HG03558 (cell line): Measurements from ENCODE around the gene ZNF639.

Source experiments
- ATAC-seq: cut with Tn5 transposase; IDR thresholded peaks from one replicate; pipeline ENCODE4 v1.9.1; 2021; ENCODE audit warnings: moderate number of reproducible peaks; ENCODE audit not compliant: unreplicated experiment; ENCODE audit errors: extremely low read depth

Gene ZNF639

DNA sequence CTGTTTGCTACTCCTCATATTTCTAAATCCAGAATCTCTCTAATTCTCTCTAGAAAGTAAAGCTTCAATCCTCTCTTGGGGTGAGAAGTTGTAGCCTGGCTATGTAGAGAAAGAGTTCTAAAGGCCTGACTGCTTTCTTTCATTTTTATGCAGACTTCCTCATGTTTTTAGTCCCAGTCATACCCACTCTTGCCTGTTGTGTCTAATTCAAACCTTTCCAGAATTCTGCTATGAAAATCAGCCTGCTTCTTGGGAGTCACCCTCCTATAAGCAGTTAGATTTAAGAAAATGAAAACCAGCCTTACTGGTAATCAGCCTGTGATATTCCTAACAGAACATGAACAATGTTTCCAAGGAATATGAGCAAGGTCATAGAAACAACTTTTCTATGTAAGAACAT is 14.8 kb upstream of the ZNF639 start:
- ATAC-seq, result no peak

DNA sequence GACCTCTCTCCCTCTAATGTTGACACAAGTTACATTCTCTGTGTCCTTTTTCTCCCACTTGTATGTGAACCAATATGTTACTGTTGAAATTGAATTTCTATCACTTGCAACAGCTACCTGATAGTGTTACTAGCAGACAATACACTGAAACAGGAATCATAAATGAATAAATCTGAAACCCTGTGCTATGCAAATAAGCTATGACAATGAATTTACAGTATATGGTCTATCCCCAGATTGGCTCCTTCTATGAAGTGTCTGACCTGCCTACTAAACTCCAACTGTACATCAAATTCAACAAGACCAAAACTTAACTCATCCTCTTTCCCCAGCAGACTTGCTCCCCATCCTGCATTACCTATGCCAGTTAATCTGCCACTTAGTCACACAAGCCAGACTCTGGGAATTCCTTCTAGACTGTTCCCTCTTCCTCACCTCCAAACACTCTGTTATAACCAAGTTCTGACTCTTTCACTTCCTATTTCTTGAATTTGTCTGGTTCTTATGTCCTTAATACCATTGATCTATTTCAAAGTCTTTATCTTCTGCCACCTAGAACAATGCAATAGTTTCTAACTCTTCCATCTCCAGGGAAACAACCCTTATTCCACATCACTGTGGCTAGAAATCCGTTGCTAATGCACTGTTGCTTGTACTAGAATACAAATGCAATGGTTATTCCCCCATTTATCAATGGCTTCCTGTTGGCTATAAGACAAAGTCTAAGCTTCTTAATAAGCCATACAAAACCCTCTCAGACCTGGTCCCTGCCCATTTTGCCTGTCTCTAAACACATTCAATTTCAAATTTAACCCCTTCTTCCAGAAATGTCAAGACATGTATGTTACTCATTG is 13.4 kb upstream of the ZNF639 start:
- peak; percentile 92 for ATAC-seq

DNA sequence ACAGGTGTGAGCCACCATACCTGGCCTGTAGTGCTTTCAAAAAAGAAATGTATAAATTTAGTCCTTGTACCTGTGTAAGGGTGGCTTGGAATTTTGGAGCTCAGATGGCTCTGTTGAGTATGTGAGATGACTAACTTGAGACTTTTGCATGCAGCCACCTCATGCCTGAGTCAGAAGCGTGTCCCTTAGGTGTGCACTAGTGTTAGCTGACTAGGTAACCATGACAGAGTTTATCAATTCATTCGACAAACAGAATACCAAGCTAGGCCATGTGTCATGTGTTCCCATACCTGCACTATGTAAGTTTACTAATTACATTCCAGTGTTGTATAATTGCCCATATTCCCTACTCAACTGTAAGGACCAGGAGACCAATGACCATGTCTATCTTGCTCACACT is 4.0 kb upstream of the ZNF639 start:
- ATAC-seq, result no peak

DNA sequence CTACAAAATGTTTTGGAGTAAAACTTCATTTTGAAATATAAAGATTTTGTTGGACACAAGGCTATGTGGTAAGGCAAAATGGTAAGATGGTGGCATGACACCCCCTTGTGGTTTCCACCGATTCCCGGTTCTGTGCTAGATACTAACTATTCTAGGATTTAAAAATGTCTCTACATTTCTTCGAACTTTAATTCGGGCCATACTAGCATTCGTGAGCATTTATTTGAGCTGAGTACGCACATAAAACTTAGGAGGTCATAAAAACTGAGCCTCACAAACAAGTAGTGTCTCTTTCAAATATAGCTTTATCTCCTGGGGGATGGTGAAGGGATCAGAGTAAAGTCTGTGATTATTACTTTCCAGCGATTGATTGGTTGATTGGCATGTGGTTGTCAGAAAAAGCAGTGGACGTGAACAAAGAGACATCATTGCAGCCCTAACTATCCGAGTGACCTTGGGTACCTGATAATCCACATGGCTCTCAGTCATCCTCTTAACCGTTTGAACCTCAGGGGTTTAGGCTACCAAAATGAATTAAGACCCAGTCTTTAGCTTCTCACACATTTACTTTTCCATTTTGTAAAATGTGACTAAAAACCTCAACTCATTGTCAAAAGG is 1.1 kb upstream of the ZNF639 start:
- no peak for ATAC-seq

DNA sequence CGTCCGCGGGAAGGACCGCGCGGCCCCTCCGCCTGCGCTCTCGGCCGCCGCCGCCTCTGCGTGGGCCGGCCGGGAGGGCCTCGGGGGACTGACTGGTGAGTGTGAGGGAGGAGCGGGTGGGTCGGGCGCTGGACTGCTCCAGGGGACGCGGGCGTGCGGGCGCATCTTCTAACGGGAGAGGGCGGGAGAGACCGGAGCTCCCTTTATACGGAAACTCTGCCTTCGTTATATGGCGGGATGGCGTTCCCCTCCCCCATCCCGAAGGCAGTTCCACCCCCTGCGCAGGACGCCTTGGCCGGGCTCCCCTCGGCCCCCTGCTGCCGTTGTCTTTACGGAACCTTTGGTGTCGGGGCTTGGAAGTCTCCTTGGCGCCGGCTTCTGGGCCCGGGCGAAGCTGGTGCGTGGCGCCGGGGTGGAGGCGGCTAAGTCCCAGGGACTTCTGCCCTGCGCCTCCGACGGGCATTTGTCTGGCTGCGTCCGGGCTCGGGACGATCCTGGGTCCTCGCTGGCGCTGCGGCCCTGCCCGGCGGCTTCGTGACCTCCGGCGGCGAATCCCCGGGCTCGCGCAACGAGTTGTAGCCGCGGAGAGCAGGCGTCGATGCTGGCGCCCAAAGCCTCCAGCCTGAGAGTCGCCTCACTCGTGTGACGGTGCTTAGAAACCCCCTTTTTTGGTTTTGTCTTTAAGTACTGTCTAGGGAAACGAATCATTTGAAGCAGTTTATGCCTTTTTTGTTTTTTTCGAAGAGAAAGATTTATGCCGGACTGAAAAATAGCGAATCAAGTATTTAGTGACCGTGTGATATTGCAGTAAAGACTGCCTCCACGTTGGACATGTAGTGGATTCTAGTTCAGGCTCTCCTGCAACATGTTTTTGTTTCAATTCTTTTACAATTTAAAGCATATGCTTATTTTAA is 623 bp downstream of the ZNF639 start:
- ATAC-seq, result peak; percentile 7

DNA sequence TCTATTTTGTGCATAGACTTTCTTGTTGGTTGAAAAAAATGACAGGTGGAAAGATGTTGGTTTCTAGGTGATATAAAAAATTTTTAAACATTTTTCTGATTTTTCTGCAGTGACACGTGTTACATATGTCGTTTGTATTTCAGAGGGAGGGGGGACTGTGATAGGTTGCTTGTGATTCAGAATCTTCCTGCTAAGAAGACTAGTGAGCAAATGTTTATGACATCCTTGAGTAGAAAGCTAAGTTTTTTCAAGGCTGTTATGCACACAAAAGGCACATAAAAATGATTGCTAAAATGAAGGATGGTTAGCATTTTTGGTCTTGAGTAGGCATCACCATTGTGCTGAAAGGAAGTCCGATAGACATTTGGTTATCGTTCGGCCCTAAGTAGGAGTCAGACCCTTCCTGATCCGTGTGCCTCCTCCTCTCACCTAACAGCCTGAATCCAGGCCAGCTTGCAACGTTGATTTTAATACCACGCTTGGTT is 1.5 kb downstream of the ZNF639 start:
- no peak for ATAC-seq

DNA sequence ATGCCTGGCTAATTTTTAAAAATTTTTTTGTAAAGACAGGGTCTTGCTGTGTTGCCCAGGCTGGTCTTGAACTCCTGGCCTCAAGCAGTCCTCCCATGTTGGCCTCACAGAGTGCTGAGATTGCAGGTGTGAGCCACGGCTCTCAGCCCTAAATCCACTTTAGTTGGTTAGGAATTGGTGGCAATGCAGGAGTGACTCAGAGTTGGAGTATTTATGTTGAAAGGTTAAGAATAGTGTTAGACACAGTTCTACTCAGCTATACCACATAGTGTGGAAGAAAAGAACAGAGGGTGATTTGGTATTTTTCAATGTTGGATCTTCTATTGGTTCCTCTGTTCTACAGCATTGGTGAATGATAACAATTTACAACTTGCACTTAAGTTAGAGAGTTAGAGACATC is 7.6 kb downstream of the ZNF639 start:
- ATAC-seq, result no peak

DNA sequence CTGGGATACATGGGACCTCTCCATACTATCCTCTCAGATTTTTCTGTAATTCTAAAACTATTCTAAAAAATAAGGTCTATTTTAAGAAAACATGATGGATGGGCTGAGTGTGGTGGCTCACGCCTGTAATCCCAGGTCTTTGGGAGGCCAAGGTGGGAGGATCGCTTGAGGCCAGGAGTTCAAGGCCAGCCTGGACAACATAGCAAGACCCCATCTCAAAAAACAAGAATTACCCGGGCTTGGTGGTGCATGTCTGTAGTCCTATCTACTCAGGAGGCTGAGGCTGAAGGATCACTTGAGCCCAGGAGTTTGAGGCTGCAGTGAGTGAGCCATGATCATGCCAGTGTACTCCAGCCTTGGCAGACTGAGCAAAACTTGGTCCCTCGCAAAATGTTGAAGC is 9.4 kb downstream of the ZNF639 start:
- no peak for ATAC-seq

DNA sequence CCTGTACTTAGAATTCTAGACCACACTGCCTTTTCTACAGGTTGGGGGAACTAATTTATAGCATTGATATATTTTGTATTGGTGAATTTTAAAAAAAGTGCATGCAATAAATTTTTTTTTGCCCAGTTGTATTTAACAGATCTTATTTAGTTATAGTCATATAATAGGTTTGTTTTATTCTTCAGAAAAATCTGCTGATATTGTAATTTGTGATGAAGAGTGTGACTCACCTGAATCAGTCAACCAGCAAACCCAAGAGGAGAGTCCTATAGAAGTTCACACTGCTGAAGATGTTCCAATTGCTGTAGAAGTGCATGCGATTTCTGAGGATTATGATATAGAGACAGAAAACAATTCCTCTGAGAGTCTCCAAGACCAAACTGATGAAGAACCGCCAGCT is 10.3 kb downstream of the ZNF639 start:
- ATAC-seq, result no peak

DNA sequence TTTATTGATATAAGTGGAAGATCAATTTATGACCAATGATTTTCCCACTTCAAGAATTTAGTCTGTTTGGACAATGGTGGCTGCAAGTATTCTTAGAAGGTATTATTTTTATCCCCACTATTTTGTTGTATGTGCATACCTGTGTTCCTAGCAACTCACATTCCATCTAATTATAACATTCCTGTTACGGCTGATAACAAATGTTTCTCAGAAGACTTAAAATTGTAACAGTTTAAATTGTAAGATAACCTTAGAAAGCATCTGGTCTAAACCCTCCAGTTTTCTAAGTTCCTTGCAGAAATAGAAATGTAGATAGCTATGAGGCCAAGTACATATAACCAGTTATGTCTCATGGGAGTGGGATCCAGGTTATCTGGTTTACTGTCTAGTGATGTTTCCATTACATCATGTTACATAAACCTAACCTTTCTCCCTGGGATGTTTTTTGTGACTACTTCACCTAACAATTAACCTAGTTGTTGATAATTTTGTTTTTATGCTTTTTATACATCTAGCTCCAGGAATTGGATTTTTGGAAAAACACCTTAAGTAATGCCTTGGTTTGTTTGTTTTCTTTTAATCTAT is 13.6 kb downstream of the ZNF639 start:
- no peak for ATAC-seq

DNA sequence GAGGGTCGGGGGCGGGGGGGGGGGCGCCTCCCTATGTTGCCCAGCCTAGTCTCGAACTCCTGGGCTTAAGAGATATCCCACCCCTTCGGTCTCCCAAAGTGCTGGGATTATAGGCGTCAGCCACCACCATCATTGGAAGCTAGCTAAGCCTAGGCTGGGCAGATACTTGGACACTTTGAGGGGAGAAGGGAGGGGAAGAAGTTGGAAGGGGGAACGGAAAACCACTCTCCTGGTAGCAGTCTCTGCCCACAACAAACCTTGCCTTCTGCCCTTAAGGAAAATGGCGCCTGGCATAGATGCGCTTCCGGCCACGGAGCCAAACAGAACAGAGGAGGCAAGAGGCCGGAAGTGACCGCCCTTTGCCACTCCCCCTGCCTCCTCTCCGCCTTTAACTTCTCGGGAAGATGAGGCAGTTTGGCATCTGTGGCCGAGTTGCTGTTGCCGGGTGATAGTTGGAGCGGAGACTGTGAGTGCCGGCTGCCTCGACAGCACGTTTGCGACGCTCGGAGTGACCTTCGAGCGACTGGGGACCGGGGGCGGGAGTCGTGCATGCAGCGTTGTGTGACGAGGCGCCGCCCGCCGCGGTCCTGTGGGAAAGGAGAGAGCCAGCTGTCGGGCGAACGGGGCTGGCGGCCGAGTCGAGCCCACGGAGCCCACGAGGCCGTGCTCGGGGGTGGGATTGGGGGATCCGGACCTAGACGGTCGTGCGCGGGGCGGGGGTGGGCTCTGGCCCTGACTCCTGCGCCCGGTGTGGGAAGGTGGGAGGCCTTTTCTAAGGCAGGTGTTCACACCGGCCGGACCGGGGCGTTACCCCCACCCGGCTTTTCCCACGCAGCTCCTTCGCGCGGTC is 24.7 kb downstream of the ZNF639 start, which contains the start of gene MFN1:
Gene MFN1, plus strand, starts transcription at position 365 of the 850 bp plus-strand sequence. CDS start 1,143 bp downstream, outside the sequence.
- peak; percentile 78 for ATAC-seq

DNA sequence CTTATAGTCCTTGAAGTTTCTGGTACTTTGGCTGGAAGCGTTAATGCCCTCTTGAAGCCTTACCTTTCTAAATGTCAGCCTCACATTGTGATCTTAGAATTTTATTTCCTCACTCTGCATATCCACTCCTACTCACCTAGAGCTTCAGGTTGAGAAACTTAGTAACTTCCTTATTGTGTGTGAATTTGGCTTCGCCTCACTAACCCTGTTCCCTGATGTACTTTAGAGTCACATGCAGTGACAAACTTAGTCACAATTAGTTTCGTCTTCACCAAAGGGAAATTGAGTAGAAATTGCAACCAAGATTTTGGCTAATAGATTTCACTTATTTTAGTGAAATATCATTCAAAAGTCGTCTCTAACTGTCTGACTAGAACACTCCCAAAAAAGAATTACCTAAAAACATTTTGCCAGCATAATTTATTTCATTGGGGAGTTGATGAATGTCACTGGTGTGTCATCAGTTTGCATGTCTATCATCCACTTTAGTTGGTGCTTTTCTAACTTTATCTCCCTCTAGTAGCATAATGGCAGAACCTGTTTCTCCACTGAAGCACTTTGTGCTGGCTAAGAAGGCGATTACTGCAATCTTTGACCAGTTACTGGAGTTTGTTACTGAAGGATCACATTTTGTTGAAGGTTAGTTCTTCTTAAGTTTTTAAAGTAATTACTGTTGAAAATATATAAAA is 25.6 kb downstream of the ZNF639 start:
- peak; percentile 74 for ATAC-seq

DNA sequence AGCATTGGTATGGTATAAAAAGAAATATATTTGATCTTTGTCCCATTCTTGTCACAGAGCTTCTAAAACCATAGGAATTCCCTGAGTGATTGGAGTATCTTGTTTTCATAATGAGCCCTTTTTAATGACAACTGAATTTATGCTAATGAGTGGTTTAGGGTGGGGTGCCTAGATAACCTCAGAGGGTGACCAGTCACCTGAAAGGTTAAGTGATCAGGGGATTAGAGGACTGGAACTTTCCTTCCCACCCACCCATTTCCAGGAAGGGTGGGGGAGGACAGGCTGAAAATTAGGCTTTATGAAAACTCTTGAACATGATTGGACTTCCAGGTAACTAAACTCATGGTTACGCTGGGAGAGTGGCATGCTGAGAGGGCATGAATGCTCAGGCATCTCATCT is 33.2 kb downstream of the ZNF639 start:
- ATAC-seq, result no peak

DNA sequence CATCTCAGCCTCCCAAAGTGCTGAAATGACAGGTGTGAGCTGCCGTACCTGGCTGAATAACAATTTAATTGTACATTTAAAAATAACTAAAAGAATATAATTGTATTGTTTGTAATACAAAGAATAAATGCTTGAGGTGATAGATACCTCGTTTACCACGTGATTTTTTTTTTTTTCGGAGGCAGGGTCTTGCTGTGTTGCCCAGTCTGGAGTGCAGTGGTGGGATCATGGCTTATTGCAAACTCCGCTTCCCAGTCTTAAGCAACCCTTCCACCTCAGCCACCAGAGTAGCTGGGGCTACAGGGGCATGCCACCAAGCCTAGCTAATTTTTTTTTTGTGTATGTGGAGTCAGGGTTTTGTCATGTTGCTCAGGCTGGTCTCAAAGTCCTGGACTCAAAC is 40.5 kb downstream of the ZNF639 start:
- ATAC-seq, result no peak

DNA sequence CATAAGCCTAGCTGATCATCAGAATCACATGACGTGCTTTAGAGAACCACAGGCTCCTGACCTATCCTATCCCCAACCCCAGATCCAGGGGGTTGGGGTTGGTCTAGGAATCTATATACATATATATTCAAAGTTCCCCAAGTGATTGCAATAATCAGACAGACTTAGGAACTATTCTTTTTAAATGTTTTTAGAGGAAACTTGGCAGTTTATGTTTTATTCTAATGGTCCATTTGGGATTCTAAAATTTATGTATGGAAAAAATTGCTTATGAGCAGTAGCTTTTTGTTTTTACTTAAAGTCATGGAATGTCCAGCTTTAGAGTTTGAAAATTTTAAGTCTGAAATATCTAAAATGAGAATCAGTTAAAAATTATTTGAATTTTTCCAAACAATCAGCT is 46.8 kb downstream of the ZNF639 start:
- no peak for ATAC-seq

DNA sequence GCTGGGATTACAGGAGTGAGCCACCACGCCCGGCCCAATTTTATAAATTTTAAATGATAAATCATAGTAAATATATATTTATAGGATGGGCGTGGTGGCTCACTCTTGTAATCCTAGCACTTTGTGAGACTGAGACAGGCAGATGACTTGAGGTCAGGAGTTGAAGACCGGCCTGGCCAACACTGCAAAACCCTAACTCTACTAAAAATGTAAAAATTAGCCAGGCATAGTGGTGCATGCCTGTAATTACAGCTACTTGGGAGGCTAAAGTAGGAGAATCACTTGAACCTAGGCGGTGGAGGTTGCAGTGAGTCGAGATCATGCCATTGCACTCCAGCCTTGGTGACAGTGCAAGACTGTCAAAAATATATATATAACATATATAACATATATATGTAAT is 51.1 kb downstream of the ZNF639 start:
- no peak for ATAC-seq

DNA sequence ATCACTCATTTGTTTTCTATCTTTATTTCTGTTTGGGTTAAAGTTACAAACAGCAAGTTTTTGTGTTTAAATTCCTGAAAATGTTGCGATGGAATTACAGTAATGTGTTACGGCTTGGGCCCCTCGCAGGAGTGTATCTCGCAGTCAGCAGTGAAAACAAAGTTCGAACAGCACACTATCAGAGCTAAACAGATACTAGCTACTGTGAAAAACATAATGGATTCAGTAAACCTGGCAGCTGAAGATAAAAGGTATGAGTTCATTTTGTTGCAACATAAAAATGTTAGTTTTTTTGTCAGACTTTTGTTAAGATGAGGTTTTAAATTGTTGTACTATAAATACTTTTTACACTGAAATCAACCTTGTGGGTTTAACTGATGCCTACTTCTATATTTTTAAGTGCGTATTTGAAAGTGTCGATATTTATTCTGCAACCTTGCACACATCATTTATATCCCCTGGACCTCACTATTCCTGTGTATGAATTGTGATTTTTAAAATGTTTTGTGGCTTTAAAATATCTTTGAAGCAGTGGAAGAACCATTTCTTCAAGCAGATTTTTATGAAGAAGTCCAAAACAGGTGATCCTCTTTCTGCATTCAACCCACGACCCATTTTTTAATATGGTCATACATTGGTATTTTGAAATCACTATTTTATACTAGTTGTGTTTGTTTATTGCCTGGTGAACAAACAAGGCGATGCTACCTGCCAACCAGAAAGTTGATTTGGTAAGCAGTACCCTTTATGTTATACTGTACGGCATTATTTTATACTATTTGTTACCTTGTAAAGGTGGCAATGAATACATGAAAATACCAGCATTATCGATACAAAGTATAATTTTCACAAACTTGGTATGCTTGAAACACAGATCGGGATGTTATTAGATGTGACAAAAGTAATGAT is 52.5 kb downstream of the ZNF639 start:
- no peak for ATAC-seq

DNA sequence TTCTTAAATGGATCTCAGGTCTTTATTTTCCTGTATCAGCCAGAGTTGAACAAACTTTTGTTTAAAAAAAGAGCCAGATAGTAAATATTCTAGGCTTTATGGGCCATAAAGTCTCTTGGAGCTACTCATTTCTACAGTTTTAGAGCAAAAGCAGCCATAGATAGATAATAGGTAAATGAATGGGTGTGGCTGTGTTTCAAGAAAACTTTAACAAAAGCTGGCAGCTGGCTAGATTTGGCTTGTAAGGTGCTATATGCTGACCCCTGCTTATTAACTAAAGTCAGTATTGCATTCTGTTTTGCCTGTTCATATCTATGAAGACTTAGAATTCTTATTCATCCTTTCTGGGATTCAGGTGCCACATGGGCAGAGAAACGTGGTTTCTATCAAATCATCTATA is 53.6 kb downstream of the ZNF639 start:
- ATAC-seq, result no peak
